Calu3 (cell line): ENCODE results near the gene EGFL7. TPM values are rescaled to one million over a fixed set of nuclear protein-coding genes. Genes with fewer than 3 reads are reported as not detected.

Source experiments
- BruUV-seq: library from RNA; stranded (reverse); fragments of 400-500 nt; replicated peaks from 2 replicates; lab custom pipeline; 2021; lab: Mats Ljungman, UMichigan
- CTCF ChIA-PET: fragments of 300-600 bp; sonication (Branson Sonifier 250); formaldehyde crosslinking; loops from one replicate; lab custom pipeline; 2022; ENCODE audit warnings: antibody characterized with exemption; lab: Charles Lee
- DNase-seq: peaks from one replicate; pipeline ENCODE4 v3.0.0; 2022
- H3K27ac Mint-ChIP-seq: one replicate; pipeline ENCODE4 v1.8.0; 2022; ENCODE audit warnings: mixed read lengths; ENCODE audit not compliant: unreplicated experiment
- H3K27me3 Mint-ChIP-seq: one replicate; pipeline ENCODE4 v1.8.0; 2022; ENCODE audit warnings: mixed read lengths; ENCODE audit not compliant: unreplicated experiment
- H3K36me3 Mint-ChIP-seq: one replicate; pipeline ENCODE4 v1.8.0; 2022; ENCODE audit warnings: mild to moderate bottlenecking, moderate library complexity, mixed read lengths; ENCODE audit not compliant: insufficient read depth, unreplicated experiment
- H3K4me1 Mint-ChIP-seq: one replicate; pipeline ENCODE4 v1.8.0; 2022; ENCODE audit warnings: mild to moderate bottlenecking, low read depth, mixed read lengths; ENCODE audit not compliant: unreplicated experiment
- H3K4me3 Mint-ChIP-seq: one replicate; pipeline ENCODE4 v1.8.0; 2022; ENCODE audit warnings: mild to moderate bottlenecking, low read depth, moderate library complexity, mixed read lengths; ENCODE audit not compliant: unreplicated experiment
- H3K9me3 Mint-ChIP-seq: one replicate; pipeline ENCODE4 v1.8.0; 2022; ENCODE audit warnings: low read depth, mixed read lengths; ENCODE audit not compliant: unreplicated experiment
- CTCF ChIP-seq: fragments of 200-600 bp; IDR thresholded peaks from one replicate; pipeline ENCODE4 v1.8.0; 2022; ENCODE audit warnings: antibody characterized with exemption; ENCODE audit not compliant: unreplicated experiment
- intact Hi-C: fragments of 100-400 bp; cut with micrococcal nuclease; formaldehyde crosslinking; loops from one replicate; pipeline ENCODE4 v1.10.0; 2022; ENCODE audit not compliant: unreplicated experiment
- total RNA-seq: library from RNA; stranded (reverse); gene quantifications from 2 replicates; pipeline ENCODE4 v1.2.3, GENCODE V29; 2022

EGFL7 gene
- total RNA-seq, 1 experiment from 2014 or later = 1.3 TPM

- intact Hi-C loops = no loop called here
- no peaks in the 10 kb centered on the region for H3K4me1 Mint-ChIP-seq
- no peak overlapping the region for H3K27ac Mint-ChIP-seq
- DNase-seq = no peak
- no peak overlapping the region for H3K4me3 Mint-ChIP-seq
- CTCF ChIA-PET = no interaction called here
- BruUV-seq = no TSS peak
- no peaks in the 10 kb centered on the region for H3K27me3 Mint-ChIP-seq
- no peaks in the 10 kb centered on the region for H3K9me3 Mint-ChIP-seq
- peaks cover 19% of the 10 kb centered on the region for H3K36me3 Mint-ChIP-seq
- no peak for TF ChIP-seq CTCF
Observed at GRCh38 chr9:136683755-136684154, 21.0 kb downstream of the EGFL7 start.

- intact Hi-C loops = no loop called here
- DNase-seq = no peak
- no peaks in the 10 kb centered on the region for H3K27me3 Mint-ChIP-seq
- CTCF ChIA-PET = no interaction called here
- H3K27ac Mint-ChIP-seq = no peak overlapping the region
- no TSS peak for BruUV-seq
- H3K4me3 Mint-ChIP-seq = no peak overlapping the region
- H3K4me1 Mint-ChIP-seq = no peaks in the 10 kb centered on the region
- peaks cover 19% of the 10 kb centered on the region for H3K36me3 Mint-ChIP-seq
- no peak for TF ChIP-seq CTCF
- H3K9me3 Mint-ChIP-seq = no peaks in the 10 kb centered on the region
Observed at GRCh38 chr9:136684339-136684738, 21.6 kb downstream of the EGFL7 start.

GRCh38 chr9:136684799-136685198 lies 22.1 kb downstream of the EGFL7 start:
- TF ChIP-seq CTCF = no peak
- no peak overlapping the region for H3K27ac Mint-ChIP-seq
- no peak for DNase-seq
- no peaks in the 10 kb centered on the region for H3K4me1 Mint-ChIP-seq
- CTCF ChIA-PET = no interaction called here
- intact Hi-C loops = no loop called here
- H3K4me3 Mint-ChIP-seq = no peak overlapping the region
- H3K27me3 Mint-ChIP-seq = no peaks in the 10 kb centered on the region
- no peaks in the 10 kb centered on the region for H3K9me3 Mint-ChIP-seq
- H3K36me3 Mint-ChIP-seq = peaks cover 19% of the 10 kb centered on the region
- no TSS peak for BruUV-seq

- no peaks in the 10 kb centered on the region for H3K27me3 Mint-ChIP-seq
- CTCF ChIA-PET = no interaction called here
- no peak overlapping the region for H3K27ac Mint-ChIP-seq
- no peak for TF ChIP-seq CTCF
- no TSS peak for BruUV-seq
- H3K9me3 Mint-ChIP-seq = no peaks in the 10 kb centered on the region
- H3K36me3 Mint-ChIP-seq = peaks cover 19% of the 10 kb centered on the region
- intact Hi-C loops = no loop called here
- no peak for DNase-seq
- peak overlapping the region; percentile 70 for H3K4me3 Mint-ChIP-seq
- H3K4me1 Mint-ChIP-seq = peaks cover 3% of the 10 kb centered on the region
Observed at GRCh38 chr9:136685216-136685615, 22.5 kb downstream of the EGFL7 start.
